SK-N-SH treated with all-trans-retinoic acid at 6 μM for 48 hours (cell line): ENCODE results near the gene EXD3.

Experiments used
- ATAC-seq: fragments of 200-7000 bp; cut with Tn5 transposase; 3 replicates; pipeline ENCODE4 v1.9.1; 2020; ENCODE audit warnings: mild to moderate bottlenecking, moderate library complexity
- ARNTL ChIP-seq: fragments of 450-650 bp; formaldehyde crosslinking; IDR thresholded peaks from 2 replicates; pipeline ENCODE4 v1.5.0; 2020; ENCODE audit warnings: low read depth, mild to moderate bottlenecking, moderate library complexity, borderline replicate concordance
- BACH2 ChIP-seq: fragments of 250-450 bp; sonication (Bioruptor Pico); IDR thresholded peaks from 2 replicates; pipeline ENCODE4 v1.9.0; 2021; ENCODE audit warnings: mild to moderate bottlenecking, borderline replicate concordance
- CREB5 ChIP-seq: fragments of 250-450 bp; sonication (Bioruptor Pico); IDR thresholded peaks from 2 replicates; pipeline ENCODE4 v1.5.1; 2020; ENCODE audit warnings: low read depth, mild to moderate bottlenecking, moderate library complexity
- CSDC2 ChIP-seq: fragments of 250-450 bp; sonication (Bioruptor Pico); IDR thresholded peaks from 2 replicates; pipeline ENCODE4 v1.5.0; 2020; ENCODE audit warnings: mild to moderate bottlenecking, moderate library complexity
- ESRRG ChIP-seq: fragments of 250-450 bp; sonication (Bioruptor Pico); IDR thresholded peaks from 2 replicates; pipeline ENCODE4 v1.6.1; 2021; ENCODE audit warnings: mild to moderate bottlenecking
- GLIS3 ChIP-seq: fragments of 250-450 bp; sonication (Bioruptor Pico); IDR thresholded peaks from 2 replicates; pipeline ENCODE4 v1.5.0; 2020; ENCODE audit warnings: mild to moderate bottlenecking, moderate library complexity
- ISL1 ChIP-seq: fragments of 250-450 bp; sonication (Bioruptor Pico); IDR thresholded peaks from 2 replicates; pipeline ENCODE4 v2.1.2; 2022; ENCODE audit warnings: mild to moderate bottlenecking, moderate library complexity
- OSR1 ChIP-seq: fragments of 250-450 bp; sonication (Bioruptor Pico); IDR thresholded peaks from 2 replicates; pipeline ENCODE4 v1.8.0; 2022; ENCODE audit warnings: moderate library complexity, mild to moderate bottlenecking, inconsistent platforms
- POU6F1 ChIP-seq: fragments of 250-450 bp; sonication (Bioruptor Pico); IDR thresholded peaks from 2 replicates; pipeline ENCODE4 v1.8.0; 2021; ENCODE audit warnings: low read depth, mild to moderate bottlenecking, moderate library complexity, borderline replicate concordance
- PPARA ChIP-seq: fragments of 250-450 bp; sonication (Bioruptor Pico); IDR thresholded peaks from 2 replicates; pipeline ENCODE4 v1.5.0; 2020; ENCODE audit warnings: mild to moderate bottlenecking, borderline replicate concordance
- RARB ChIP-seq: fragments of 250-450 bp; sonication (Bioruptor Pico); IDR thresholded peaks from 2 replicates; pipeline ENCODE4 v1.8.0; 2021; ENCODE audit warnings: mild to moderate bottlenecking, moderate library complexity
- SNAI2 ChIP-seq: fragments of 250-450 bp; sonication (Bioruptor Pico); IDR thresholded peaks from 2 replicates; pipeline ENCODE4 v1.5.0; 2020; ENCODE audit warnings: mild to moderate bottlenecking, moderate library complexity
- TCF4 ChIP-seq: fragments of 250-450 bp; sonication (Bioruptor Pico); IDR thresholded peaks from 2 replicates; pipeline ENCODE4 v1.8.0; 2021; ENCODE audit warnings: mild to moderate bottlenecking, moderate library complexity, borderline replicate concordance
- TOX ChIP-seq: fragments of 250-450 bp; sonication (Bioruptor Pico); IDR thresholded peaks from 2 replicates; pipeline ENCODE4 v1.8.0; 2021; ENCODE audit warnings: mild to moderate bottlenecking, moderate library complexity, borderline replicate concordance
- TSHZ2 ChIP-seq: fragments of 250-450 bp; sonication (Bioruptor Pico); IDR thresholded peaks from 2 replicates; pipeline ENCODE4 v1.5.0; 2020; ENCODE audit warnings: mild to moderate bottlenecking, moderate library complexity
- ZC3H10 ChIP-seq: fragments of 250-450 bp; sonication (Bioruptor Pico); IDR thresholded peaks from 2 replicates; pipeline ENCODE4 v1.5.1; 2021; ENCODE audit warnings: mild to moderate bottlenecking, moderate library complexity
- ZFP3 ChIP-seq: fragments of 250-450 bp; sonication (Bioruptor Pico); IDR thresholded peaks from 2 replicates; pipeline ENCODE4 v1.5.0; 2020; ENCODE audit warnings: mild to moderate bottlenecking, moderate library complexity
- ZFP30 ChIP-seq: fragments of 450-650 bp; formaldehyde crosslinking; IDR thresholded peaks from 2 replicates; pipeline ENCODE4 v1.5.0; 2022; ENCODE audit warnings: mild to moderate bottlenecking, moderate library complexity
- ZNF565 ChIP-seq: fragments of 450-650 bp; formaldehyde crosslinking; conservative IDR thresholded peaks from 2 replicates; pipeline ENCODE4 v1.5.0; 2020; ENCODE audit warnings: low read depth, mild to moderate bottlenecking, moderate library complexity
- ZNF8 ChIP-seq: fragments of 450-650 bp; formaldehyde crosslinking; IDR thresholded peaks from 2 replicates; pipeline ENCODE4 v1.5.0; 2020; ENCODE audit warnings: mild to moderate bottlenecking, moderate library complexity
- TF ChIP-seq, protein P1 (sequence below): fragments of 250-450 bp; sonication (Bioruptor Pico); IDR thresholded peaks from 2 replicates; pipeline ENCODE4 v1.5.1; 2021; ENCODE audit warnings: mild to moderate bottlenecking, moderate library complexity
- TF ChIP-seq, protein P2 (sequence below): fragments of 250-450 bp; sonication (Bioruptor Pico); IDR thresholded peaks from 2 replicates; pipeline ENCODE4 v1.8.0; 2020; ENCODE audit warnings: mild to moderate bottlenecking, moderate library complexity, borderline replicate concordance

EXD3 gene

GRCh38 chr9:137268538-137269201 lies 154.3 kb downstream of the EXD3 start:
- no peak for TF ChIP-seq GLIS3
- no peak for TF ChIP-seq ZC3H10
- TF ChIP-seq CSDC2 (CRISPR knock-in tag): no peak
- no peak for TF ChIP-seq ZFP30 (CRISPR knock-in tag)
- TF ChIP-seq POU6F1: no peak
- TF ChIP-seq ZNF8: no peak
- TF ChIP-seq ZFP3: no peak
- TF ChIP-seq, protein P1, sequence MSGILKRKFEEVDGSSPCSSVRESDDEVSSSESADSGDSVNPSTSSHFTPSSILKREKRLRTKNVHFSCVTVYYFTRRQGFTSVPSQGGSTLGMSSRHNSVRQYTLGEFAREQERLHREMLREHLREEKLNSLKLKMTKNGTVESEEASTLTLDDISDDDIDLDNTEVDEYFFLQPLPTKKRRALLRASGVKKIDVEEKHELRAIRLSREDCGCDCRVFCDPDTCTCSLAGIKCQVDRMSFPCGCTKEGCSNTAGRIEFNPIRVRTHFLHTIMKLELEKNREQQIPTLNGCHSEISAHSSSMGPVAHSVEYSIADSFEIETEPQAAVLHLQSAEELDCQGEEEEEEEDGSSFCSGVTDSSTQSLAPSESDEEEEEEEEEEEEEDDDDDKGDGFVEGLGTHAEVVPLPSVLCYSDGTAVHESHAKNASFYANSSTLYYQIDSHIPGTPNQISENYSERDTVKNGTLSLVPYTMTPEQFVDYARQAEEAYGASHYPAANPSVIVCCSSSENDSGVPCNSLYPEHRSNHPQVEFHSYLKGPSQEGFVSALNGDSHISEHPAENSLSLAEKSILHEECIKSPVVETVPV (CRISPR knock-in tag): no peak
- TF ChIP-seq RARB (CRISPR knock-in tag): no peak
- TF ChIP-seq ZNF565 (CRISPR knock-in tag): no peak
- TF ChIP-seq, protein P2, sequence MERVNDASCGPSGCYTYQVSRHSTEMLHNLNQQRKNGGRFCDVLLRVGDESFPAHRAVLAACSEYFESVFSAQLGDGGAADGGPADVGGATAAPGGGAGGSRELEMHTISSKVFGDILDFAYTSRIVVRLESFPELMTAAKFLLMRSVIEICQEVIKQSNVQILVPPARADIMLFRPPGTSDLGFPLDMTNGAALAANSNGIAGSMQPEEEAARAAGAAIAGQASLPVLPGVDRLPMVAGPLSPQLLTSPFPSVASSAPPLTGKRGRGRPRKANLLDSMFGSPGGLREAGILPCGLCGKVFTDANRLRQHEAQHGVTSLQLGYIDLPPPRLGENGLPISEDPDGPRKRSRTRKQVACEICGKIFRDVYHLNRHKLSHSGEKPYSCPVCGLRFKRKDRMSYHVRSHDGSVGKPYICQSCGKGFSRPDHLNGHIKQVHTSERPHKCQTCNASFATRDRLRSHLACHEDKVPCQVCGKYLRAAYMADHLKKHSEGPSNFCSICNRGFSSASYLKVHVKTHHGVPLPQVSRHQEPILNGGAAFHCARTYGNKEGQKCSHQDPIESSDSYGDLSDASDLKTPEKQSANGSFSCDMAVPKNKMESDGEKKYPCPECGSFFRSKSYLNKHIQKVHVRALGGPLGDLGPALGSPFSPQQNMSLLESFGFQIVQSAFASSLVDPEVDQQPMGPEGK: no peak
- TF ChIP-seq SNAI2 (CRISPR knock-in tag): no peak
- TF ChIP-seq PPARA (CRISPR knock-in tag): no peak
- no peak for TF ChIP-seq OSR1 (CRISPR knock-in tag)
- no peak for ATAC-seq

DNA sequence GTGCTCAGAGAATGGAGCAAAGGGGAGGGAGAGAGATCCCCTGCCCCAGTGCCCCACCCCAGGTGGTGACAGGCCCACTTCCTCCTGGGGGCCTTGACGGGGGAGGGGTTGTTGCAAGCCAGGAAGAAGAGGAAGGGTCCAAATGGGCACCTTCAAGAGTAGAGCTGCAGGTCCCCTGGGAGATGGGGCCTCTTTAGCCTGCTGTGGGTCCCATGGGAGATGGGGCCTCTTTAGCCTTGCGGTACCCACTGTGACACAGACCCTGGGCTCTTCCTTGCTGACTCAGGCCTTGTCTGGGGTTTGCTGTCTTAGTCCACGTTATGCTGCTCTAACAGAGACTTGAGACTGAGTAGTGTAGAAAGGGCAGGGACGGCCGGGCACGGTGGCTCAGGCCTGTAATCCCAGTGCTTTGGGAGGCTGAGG lies 155.0 kb downstream of the EXD3 start:
- ATAC-seq: no peak

More for the DNA sequence above, 155.0 kb downstream of the EXD3 start:
- no peak for TF ChIP-seq ZFP30 (CRISPR knock-in tag)
- TF ChIP-seq, protein P2: no peak
- no peak for TF ChIP-seq ESRRG (CRISPR knock-in tag)
- TF ChIP-seq, protein P1 (CRISPR knock-in tag): no peak
- no peak for TF ChIP-seq PPARA (CRISPR knock-in tag)
- TF ChIP-seq ZNF565 (CRISPR knock-in tag): no peak
- TF ChIP-seq ZNF8: no peak
- TF ChIP-seq CSDC2 (CRISPR knock-in tag): no peak
- no peak for TF ChIP-seq POU6F1
- TF ChIP-seq ARNTL (CRISPR knock-in tag): no peak
- no peak for TF ChIP-seq TCF4 (CRISPR knock-in tag)
- TF ChIP-seq BACH2 (CRISPR knock-in tag): no peak
- no peak for TF ChIP-seq TSHZ2
- TF ChIP-seq ISL1 (CRISPR knock-in tag): no peak
- TF ChIP-seq TOX (CRISPR knock-in tag): no peak
- TF ChIP-seq CREB5 (CRISPR knock-in tag): no peak
